ENCODE results near the gene XRCC1.

XRCC1 gene

DNA sequence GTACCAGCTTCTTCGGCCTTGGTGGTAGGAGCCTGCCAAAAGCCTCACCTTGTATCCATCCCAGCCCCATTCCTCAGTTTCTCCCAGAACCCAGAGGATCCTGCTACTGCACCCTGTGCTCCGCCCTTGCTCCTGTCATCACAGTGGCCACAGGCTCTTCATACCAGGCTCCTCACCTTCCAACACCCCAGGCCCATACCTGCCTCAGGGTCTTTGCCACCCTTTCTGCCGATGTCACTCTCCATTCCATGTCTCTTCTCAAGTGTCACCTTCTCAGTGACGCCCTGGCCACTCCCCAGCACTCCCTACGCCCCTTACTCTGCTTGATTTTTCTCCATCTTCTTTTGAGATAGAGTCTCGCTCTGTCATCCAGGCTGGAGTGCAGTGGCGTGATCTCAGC lies 34.5 kb upstream of the XRCC1 start:
- TF ChIP-seq, protein P1, sequence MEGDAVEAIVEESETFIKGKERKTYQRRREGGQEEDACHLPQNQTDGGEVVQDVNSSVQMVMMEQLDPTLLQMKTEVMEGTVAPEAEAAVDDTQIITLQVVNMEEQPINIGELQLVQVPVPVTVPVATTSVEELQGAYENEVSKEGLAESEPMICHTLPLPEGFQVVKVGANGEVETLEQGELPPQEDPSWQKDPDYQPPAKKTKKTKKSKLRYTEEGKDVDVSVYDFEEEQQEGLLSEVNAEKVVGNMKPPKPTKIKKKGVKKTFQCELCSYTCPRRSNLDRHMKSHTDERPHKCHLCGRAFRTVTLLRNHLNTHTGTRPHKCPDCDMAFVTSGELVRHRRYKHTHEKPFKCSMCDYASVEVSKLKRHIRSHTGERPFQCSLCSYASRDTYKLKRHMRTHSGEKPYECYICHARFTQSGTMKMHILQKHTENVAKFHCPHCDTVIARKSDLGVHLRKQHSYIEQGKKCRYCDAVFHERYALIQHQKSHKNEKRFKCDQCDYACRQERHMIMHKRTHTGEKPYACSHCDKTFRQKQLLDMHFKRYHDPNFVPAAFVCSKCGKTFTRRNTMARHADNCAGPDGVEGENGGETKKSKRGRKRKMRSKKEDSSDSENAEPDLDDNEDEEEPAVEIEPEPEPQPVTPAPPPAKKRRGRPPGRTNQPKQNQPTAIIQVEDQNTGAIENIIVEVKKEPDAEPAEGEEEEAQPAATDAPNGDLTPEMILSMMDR (IDR thresholded peaks at IDR 0.05), result no peak

DNA sequence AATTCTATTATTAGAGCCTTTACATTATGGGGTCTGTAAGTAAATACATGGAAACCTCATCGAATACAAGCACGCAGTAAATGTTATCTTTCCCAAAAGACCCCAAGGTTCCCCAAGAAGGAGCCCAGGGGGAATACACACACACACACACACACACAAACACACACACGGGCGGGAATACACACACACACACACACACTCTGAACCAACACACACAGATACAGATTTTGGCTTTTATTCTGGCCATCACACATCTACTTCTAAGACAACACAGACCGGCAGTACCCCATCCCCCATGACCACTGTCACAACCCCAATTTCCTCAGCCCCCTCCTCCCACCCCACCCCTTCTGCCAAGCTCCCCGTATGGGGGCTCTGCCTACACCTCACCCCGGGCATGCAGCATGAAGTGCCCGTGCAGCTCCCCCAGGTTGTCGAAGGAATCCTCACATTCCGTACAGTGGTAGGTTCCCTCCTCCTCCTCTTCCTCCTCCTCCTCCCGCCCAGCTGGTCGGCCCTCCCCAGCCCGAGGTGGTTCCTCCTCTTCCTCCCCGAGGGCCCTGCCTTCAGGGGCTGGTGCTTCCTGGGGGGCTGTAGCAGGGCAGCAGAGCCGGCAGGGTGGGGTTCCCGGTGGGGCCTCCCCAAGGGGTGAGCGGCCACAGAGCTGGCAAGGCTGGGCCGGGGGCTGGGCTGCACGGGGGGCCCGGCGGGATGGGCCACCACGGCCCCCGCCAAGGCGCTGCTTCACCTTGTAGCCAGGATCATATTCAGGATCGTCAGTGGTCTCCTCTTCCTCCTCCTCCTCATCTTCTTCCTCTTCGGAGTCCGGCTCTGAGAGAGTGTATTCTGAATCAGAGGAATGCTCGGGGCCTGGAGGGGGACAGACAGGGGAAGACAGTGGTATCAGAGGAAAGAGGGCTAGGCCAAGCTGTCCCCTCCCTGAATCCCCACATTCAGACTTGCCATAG lies 32.2 kb upstream of the XRCC1 start:
- TF ChIP-seq, protein P1 (IDR thresholded peaks at IDR 0.05), result no peak

DNA sequence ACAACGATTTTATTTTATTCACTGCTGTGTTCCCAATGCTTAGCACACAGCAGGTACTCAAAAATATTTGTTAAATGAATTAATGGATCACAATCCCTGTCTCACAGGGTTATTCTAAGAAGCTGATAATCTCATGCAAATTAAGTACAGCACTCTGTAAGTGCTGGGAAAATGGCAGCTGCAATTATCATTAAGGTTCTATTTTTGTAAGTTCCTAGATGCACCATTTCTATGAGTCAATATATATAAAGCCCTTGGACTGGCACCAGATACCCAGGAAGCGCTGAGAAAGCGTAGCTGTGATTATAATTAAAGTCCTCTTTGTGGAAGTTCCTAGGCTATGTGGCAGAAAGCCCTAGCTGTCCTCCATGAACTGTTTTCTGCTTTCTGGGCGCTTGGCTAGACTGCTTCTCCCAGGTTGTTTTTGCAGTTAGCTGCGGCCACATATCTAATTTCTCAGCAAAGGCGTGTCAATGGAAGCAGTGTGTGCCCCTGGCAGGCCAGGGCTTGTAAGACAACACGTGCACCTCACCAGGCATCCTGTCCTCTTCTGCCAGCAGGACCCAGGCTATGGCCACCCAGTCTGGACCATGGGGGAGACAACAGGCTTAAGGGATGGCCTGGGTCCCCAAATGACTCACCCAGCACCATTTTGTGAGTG lies 31.4 kb upstream of the XRCC1 start:
- TF ChIP-seq, protein P1 (IDR thresholded peaks at IDR 0.05), result no peak

DNA sequence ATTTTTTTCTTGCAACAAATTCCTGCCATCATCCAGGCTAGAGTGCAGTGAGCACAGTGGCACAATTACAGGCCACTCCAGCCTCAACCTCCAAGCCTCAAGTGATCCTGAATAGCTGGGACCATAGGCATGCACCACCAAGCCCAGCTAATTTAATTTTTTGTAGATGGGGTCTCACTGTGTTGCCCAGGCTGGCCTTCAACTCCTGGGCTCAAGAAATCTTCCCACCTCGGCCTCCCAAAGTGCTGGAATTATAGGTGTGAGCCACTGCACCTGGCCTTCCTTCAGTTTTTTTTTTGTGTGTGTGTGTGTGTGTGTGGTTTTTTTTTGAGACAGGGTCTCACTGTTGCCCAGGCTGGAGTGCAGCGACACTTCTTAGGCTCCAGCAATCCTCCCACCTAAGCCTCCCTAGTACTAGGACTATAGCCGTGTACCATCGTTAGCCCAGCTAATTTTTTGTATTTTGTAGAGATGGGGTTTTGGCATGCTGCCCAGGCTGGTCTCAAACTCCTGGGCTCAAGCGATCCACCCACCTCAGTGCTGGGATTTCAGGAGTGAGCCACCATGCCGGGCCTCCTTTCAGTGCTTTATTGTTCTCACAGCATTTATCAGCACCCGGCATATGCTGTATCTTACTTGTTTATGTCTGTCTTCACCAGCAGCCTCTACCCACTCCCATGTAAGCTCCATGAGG lies 30.7 kb upstream of the XRCC1 start:
- TF ChIP-seq, protein P1 (IDR thresholded peaks at IDR 0.05), result no peak

DNA sequence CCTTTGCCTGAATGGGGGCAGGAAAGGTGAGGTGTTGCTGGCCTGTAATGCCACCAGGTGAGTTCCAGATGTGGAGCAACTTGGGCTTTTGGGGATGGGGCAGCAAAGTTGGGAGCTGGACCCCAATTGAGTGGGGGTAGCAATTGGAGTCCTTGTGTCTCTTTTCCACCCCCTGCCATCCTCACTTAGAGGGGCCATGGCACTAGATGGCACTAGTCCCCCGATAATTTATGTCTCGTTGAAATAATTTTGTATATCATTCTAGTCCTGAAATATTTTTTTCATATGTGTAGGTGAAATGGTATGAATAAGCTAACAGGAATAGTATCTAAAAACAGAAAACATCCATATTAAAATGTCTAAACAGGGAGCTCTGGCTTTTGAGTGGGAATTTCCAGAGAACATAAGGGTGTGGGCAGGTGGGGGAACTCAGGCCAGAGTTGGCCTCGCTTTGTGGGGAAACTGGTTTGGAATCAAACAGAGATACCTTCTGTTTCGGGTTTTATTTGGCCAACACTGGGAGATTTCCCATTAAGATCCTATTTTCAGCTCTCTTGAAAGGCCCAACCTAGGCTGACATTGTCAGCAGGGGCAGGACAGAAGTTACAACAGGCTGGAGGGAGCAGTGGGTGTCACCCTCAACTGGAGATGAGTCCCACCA lies 24.4 kb upstream of the XRCC1 start:
- TF ChIP-seq, protein P1 (IDR thresholded peaks at IDR 0.05), result no peak

DNA sequence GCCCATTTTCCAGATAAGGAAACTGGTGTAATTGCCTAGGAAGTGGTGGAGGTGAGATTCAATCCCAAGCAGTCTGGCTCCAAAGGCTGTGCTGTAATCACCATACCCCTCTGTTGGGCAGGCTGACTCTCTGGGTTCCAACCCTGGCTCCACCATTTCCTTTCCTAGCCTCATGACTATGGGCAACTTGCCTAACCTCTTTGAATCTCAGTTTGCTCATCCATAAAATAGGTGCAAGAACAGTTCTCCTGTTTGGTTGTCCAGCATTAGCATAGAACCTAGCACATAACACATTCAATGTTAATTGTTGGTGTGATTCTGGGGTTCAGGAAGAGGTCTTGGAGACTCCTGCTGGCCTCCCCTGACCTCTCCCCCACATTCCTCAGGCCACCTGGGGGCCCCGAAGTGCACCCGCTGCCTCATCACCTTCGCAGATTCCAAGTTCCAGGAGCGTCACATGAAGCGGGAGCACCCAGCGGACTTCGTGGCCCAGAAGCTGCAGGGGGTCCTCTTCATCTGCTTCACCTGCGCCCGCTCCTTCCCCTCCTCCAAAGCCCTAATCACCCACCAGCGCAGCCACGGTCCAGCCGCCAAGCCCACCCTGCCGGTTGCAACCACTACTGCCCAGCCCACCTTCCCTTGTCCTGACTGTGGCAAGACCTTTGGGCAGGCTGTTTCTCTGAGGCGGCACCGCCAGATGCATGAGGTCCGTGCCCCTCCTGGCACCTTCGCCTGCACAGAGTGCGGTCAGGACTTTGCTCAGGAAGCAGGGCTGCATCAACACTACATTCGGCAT lies 23.3 kb upstream of the XRCC1 start:
- TF ChIP-seq, protein P1 (IDR thresholded peaks at IDR 0.05), result no peak

Measured in LNCAP (cell line).